Uterus (tissue), 4 donors: ENCODE data around the gene KCNH1. TPM values are rescaled to one million over a fixed set of nuclear protein-coding genes. Genes with fewer than 3 reads are reported as not detected.

Source experiments
- DNase-seq, 2 donors: peaks; one replicate each; pipeline ENCODE4 v3.0.0-alpha.2; 2019 to 2020
- H3K27ac ChIP-seq, 2 donors: fragments of 200-600 bp; sonication (generic); 1 replicate in 1 of 2; 2 replicates in 1 of 2; pipeline ENCODE4 v1.5.1; 2016 to 2018
- H3K27me3 ChIP-seq, 2 donors: fragments of 200-600 bp; sonication (generic); one replicate each; pipeline ENCODE4 v1.5.1; 2018 to 2019; ENCODE audit warnings: control low read depth in 1 of 2
- H3K36me3 ChIP-seq, 2 donors: fragments of 200-600 bp; sonication (generic); one replicate each; pipeline ENCODE4 v1.5.1; 2019; ENCODE audit warnings: control low read depth in 1 of 2
- H3K4me1 ChIP-seq, 2 donors: fragments of 200-600 bp; sonication (generic); one replicate each; pipeline ENCODE4 v1.5.1; 2018 to 2019; ENCODE audit warnings: control low read depth in 1 of 2
- H3K4me3 ChIP-seq, 2 donors: fragments of 200-600 bp; sonication (generic); 1 replicate in 1 of 2; 2 replicates in 1 of 2; pipeline ENCODE4 v1.5.1; 2018 to 2019; ENCODE audit warnings: mild to moderate bottlenecking in 1 of 2
- H3K9me3 ChIP-seq, 2 donors: fragments of 200-600 bp; sonication (generic); one replicate each; pipeline ENCODE4 v1.5.1; 2019; ENCODE audit warnings: control low read depth in 1 of 2
- CTCF ChIP-seq, 4 experiments: fragments of 200-600 bp in 2 of 4; fragments of 450-650 bp in 2 of 4; sonication (generic) in 2 of 4; IDR thresholded peaks; one replicate each; pipeline ENCODE4 v1.5.1; 2016 to 2019; ENCODE audit warnings: antibody characterized with exemption in 4 of 4, mild to moderate bottlenecking in 2 of 4, moderate library complexity in 1 of 4
- POLR2A ChIP-seq, 2 donors: fragments of 450-650 bp; IDR thresholded peaks; one replicate each; pipeline ENCODE4 v1.6.1; 2016; ENCODE audit warnings: antibody characterized with exemption in 2 of 2, mild to moderate bottlenecking in 1 of 2, moderate library complexity in 1 of 2
- intact Hi-C: fragments of 100-400 bp; cut with DNase I; formaldehyde crosslinking; loops from one replicate; pipeline ENCODE4 v1.15.1; 2023; ENCODE audit warnings: low total_unique reads
- total RNA-seq, 4 donors: library from RNA; depleted of rRNA in 3 of 4; stranded (reverse); fragments of >200 nt in 3 of 4; gene quantifications; one replicate each; pipeline versions ENCODE4 v1.1.0 to v1.2.4, GENCODE V29; 2014 to 2023
- donor health status: DM: yes; HTN: yes; CAD: no.

KCNH1 gene
- total RNA-seq, 4 donors from 2014 or later: 1.1 to 1.5 TPM; not detected in 2

- no peaks in the 10 kb centered on the region for H3K36me3 ChIP-seq
- H3K9me3 ChIP-seq: no peaks in the 10 kb centered on the region
- H3K27ac ChIP-seq: no peak overlapping the region
Measured at GRCh38 chr1:210627755-210628154, 506.2 kb downstream of the KCNH1 start.

More at GRCh38 chr1:210627755-210628154, 506.2 kb downstream of the KCNH1 start:
- Histone ChIP-seq H3K4me1 (no peaks in the 10 kb centered on the region), H3K4me3 (no peak overlapping the region), H3K27me3 (no peaks in the 10 kb centered on the region)
- TF ChIP-seq CTCF (IDR thresholded peaks at IDR 0.05): no peak
- no peak for TF ChIP-seq POLR2A (IDR thresholded peaks at IDR 0.05)
- intact Hi-C loops: no loop called here
- DNase-seq: no peak

Other genes starting within 250 kb of the KCNH1 start
- gene RCOR3, start 125.2 kb upstream of the KCNH1 start, total RNA-seq: 10 to 100 TPM; 26.1 to 88.5 (median 39.8) TPM
- 10 to 100 TPM; 17.1 to 98.6 (median 53.3) TPM for gene TRAF5, start 192.7 kb upstream of the KCNH1 start, total RNA-seq